NCI-H2081 treated with DMSO at 0.1 percent for 48 hours (cell line): ENCODE data around the gene TALDO1.
A peak's percentile ranks its signal among the peaks of the same experiment; 100 is the strongest.

Experiments used
- DNase-seq: peaks from one replicate; lab custom pipeline; 2025; lab: John Stamatoyannopoulos, UW

Gene TALDO1

GRCh38 chr11:769887-770641 is 22.8 kb downstream of the TALDO1 start:
- no peak for DNase-seq

DNA sequence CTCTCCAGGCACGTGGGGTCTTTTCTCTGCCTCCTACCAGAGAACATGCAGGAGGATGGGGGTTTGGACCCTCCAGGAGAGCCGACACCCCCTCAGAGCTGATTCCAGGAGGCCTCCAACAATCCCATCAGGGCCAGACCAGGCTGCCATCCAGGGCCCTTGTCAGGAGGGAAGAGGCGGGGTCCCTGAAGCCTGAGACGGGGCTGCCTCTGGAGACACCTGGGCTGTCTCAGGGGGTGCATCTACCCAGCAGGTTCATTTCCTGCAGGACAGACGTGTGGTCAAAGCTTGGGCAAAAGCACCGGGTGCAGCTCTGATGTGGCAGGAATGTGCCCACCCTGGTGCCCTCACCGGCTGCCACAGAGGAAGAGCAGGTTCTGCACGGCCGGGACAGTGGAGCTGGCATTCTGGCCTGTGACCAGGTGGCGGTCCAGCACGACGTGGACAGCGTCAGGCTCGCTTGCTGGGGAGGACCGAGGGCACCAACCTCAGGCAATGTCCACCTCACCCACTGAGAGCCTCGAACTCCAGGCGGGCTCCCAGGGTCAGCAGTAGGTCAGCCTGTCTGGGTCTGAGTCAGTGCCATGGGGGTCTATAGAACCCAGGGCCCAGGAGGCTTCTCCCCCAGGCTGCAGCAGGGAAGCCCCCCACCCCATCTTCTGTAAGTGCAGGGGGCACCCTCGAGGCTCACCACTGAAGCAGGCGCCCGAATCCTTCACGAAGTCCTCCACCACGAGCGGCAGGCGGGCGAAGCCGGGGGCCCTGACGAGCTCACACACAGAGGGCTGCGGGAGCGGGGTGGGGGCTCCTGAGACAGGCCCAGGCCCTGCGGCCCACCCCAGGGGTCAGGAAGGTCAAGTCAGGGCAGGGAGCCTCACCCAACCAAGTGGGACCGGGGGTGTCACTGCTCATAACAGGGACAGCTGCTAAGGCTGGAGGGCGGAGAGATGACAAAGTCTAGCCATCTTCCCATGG is 23.7 kb downstream of the TALDO1 start:
- no peak for DNase-seq

GRCh38 chr11:771617-772204 is 24.4 kb downstream of the TALDO1 start:
- DNase-seq = no peak

- no peak for DNase-seq
Observed at GRCh38 chr11:772429-773390, 25.4 kb downstream of the TALDO1 start.

- DNase-seq = no peak
Observed at GRCh38 chr11:773425-773824, 26.2 kb downstream of the TALDO1 start.

GRCh38 chr11:773830-774229 is 26.6 kb downstream of the TALDO1 start:
- no peak for DNase-seq

DNA sequence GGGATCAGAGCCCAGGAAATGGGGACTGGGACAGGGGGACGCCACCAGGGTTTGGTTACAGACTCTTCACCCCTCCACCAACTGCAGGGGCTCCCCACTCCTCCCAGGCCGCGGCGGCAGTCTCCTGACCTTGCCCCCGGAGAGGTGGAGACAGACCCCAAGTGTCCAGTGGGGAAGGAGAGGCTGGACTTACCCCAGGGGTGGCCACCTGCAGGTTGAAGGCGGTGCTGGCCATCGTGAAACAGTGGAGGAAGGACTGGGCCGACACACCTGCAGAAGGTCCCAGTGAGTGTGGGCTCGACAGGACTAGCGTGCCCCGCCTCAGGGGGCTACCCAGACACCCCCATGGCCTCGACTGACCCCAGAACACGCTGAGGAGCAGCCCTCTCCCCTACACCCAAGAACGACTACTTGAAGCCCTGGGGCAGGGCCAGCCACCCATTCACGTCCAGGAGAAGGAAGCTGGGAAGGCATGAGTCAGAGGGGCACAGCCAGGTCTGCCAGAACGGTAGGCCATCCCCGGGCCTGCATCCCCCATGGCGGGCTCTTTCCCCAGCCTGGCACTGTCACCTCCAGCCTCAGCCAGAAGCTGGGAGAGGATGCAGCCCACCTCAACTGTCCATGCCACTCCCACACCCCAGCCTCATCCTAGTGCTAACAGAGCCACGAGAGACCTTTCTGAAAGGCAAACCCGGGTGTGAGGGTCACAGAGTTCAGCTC is 27.8 kb downstream of the TALDO1 start:
- DNase-seq = no peak

- DNase-seq = no peak
Observed at GRCh38 chr11:776263-776560, 28.9 kb downstream of the TALDO1 start.

- no peak for DNase-seq
Observed at GRCh38 chr11:776561-777287, 29.5 kb downstream of the TALDO1 start.

DNA sequence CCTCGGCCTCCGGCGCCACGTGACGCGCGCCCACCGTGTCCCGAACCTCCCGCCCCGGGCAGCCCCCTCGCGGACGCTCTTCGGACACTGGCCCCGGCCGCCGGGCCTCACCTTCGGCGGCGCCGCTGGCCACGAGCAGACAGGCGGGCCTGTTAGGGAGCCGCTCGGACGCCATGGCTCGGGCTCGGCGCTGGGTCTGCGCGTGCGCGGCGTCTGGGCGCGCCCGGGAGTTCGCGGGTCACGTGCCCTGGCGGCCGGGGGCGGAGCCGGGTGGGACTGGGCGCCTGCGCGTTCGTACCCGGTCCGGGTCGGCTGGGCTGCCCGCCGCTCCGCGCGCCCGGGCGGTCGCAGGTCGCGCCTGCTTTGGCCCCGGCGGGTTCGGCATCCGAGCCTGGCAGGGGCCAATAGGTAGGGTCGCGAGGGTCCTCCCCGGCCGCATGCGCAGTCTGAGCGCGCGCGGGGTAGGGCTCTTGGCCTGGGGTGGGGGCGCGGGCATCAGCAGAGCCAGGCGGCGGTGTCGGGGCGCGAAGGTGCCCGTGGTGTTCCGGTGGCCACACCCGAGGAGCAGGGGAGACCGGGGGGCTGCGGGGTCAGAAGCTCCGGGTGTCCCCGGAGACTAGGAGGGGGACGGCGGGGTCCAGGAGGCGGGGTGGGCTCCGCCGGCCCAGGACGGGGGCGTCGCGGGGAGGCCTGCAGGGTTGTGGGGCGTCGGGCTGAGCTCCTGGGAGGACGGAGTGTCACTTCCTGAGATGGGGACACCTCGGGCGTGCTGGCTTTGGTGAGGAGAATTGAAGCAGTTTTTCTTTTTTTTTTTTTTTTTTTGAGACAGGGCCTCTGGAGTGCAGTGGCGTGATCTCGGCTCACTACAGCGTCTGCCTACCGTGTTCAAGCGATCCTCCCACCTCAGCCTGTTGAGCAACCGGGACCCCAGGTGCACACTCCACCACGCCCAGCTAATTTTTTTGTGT is 30.3 kb downstream of the TALDO1 start, which contains the start of gene GATD1:
GATD1 (minus strand) TSS at position 200 of the 968 bp plus-strand sequence; CDS start at position 175, 25 bp downstream.
- DNase-seq = peak; percentile 42

- DNase-seq = no peak
Observed at GRCh38 chr11:778976-779954, 32.0 kb downstream of the TALDO1 start.

DNA sequence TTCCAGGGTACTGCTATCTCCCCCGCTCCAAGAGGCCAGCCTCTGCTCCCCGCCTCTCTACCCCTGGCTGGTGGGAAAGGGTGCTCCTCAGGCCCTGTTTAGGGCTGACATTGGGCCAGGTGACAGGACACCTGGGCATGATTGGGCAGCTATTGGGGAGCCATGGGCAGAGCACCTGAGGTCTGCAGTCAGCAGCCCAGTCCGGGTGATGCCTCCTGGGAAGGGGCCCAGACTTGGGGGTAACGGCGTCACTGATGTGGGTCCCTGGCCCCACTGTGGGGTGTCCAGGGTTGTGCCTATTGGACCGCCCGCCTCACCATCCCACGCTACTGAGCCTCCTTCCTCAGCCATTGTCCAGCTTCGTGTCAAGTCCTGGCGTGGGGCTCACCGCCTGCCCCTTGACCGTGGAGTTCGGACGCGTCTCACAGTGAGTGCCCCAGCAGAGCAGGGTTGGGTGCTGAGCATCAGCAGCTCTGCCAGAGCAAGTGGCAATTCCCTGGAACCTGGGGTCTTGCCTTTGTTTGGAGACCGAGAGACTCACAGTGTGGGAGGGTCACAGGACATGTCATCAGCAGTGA is 32.8 kb downstream of the TALDO1 start:
- DNase-seq = no peak

DNA sequence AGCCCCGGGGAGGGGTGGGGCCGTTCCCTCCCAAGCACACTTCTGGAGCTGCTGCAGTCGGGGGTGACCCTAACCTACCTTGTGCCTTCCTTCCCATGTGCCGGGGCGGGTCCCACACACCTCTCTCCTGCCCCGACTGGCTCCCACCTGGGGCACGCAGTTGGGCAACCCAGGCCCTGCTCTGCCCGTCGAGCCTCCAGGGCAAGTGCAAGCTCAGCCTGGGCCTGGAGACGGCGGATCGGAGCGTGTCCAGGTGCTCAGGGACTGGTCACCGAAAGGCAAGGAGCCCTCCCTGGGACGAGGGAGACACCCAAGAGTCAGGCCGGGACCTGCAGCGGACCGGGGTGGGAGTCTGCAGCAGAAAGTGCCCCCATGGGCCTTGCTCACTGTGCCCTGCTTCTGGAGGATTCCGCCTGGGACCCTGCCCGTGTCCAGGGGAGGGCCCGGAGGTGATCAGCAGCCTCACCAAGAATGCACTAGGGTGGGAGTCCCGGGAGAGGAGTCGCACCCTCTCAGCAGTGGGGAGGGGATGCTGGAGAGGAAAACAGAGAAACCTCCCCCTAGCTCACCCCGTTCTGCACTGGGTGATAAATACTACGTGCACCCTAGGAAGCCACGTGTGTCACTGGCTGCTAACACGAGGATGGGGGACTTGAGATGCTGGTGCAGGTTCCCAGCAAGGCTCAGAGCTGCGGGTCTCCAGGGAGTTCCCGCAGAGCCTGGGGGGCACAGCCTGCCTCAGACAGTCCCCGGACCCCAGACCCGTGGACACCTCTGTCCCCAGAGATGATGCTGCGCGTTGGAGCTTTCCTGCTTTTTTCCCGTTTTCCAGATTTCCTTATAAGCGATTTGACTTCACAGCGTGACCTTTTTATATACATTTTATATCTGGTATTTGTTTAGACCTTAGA is 35.3 kb downstream of the TALDO1 start:
- no peak for DNase-seq

GRCh38 chr11:783581-784015 is 36.3 kb downstream of the TALDO1 start:
- DNase-seq = no peak

- DNase-seq = no peak
Observed at GRCh38 chr11:786235-787083, 39.2 kb downstream of the TALDO1 start.
